ENCODE results near the gene ASIP.

DNA sequence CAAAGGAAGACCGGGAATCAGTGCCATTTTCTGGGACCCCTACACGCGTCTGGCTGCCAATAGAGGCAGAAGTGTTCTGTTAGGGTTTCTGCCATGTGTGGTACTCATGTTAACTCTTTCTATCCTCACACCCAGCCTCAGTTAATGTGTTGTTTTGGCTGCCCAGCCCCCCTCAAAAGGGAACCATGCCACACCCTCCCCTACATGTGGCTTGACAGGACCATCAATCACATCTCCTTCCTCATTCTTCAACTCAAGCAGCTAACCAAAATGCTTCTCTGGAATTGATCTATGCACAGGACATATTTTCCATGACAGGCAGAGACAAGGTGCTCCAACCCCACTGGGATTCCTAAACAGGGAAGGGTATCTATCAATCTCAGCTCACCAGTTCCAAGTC, 40.0 kb downstream of the ASIP start:
- TF ChIP-seq, protein P1, sequence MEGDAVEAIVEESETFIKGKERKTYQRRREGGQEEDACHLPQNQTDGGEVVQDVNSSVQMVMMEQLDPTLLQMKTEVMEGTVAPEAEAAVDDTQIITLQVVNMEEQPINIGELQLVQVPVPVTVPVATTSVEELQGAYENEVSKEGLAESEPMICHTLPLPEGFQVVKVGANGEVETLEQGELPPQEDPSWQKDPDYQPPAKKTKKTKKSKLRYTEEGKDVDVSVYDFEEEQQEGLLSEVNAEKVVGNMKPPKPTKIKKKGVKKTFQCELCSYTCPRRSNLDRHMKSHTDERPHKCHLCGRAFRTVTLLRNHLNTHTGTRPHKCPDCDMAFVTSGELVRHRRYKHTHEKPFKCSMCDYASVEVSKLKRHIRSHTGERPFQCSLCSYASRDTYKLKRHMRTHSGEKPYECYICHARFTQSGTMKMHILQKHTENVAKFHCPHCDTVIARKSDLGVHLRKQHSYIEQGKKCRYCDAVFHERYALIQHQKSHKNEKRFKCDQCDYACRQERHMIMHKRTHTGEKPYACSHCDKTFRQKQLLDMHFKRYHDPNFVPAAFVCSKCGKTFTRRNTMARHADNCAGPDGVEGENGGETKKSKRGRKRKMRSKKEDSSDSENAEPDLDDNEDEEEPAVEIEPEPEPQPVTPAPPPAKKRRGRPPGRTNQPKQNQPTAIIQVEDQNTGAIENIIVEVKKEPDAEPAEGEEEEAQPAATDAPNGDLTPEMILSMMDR (IDR thresholded peaks at IDR 0.05), result no peak
- no peak for TF ChIP-seq POLR2A (IDR thresholded peaks at IDR 0.05)
